ENCODE results near the gene CORO7.
"Not testable (repeated sequence)": the region's sequence is repeated elsewhere in the genome, so short reads cannot be mapped to it uniquely, and the experiment has no call there.

CORO7 gene

DNA sequence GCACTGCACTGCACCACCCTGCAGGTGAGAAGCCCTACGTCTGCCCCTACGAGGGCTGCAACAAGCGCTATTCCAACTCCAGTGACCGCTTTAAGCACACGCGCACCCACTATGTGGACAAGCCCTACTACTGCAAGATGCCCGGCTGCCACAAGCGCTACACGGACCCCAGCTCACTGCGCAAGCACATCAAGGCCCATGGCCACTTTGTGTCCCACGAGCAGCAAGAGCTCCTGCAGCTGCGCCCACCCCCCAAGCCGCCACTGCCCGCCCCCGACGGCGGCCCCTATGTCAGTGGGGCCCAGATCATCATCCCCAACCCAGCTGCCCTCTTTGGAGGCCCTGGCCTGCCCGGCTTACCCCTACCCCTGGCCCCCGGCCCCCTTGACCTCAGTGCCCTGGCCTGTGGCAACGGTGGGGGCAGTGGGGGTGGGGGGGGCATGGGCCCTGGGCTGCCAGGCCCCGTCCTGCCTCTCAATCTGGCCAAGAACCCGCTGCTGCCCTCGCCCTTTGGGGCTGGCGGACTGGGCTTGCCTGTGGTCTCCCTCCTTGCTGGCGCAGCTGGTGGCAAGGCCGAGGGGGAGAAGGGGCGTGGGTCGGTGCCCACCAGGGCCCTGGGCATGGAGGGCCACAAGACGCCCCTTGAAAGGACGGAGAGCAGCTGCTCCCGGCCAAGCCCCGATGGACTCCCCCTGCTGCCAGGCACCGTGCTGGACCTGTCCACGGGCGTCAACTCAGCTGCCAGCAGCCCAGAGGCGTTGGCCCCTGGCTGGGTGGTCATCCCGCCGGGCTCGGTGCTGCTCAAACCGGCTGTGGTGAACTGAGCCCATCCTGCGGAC, 79.5 kb downstream of the CORO7 start:
- TF ChIP-seq GATA1 (IDR thresholded peaks at IDR 0.05; ENCODE audit: low read depth, low read length): no peak
- no peak for TF ChIP-seq POLR2A (IDR thresholded peaks at IDR 0.05; ENCODE audit: low read length)
- no peak for DNase-seq

GRCh38 chr16:4334724-4335495, 81.5 kb downstream of the CORO7 start:
- DNase-seq: no peak
- TF ChIP-seq POLR2A (IDR thresholded peaks at IDR 0.05; ENCODE audit: low read length): no peak
- TF ChIP-seq GATA1 (IDR thresholded peaks at IDR 0.05; ENCODE audit: low read depth, low read length): no peak

DNA sequence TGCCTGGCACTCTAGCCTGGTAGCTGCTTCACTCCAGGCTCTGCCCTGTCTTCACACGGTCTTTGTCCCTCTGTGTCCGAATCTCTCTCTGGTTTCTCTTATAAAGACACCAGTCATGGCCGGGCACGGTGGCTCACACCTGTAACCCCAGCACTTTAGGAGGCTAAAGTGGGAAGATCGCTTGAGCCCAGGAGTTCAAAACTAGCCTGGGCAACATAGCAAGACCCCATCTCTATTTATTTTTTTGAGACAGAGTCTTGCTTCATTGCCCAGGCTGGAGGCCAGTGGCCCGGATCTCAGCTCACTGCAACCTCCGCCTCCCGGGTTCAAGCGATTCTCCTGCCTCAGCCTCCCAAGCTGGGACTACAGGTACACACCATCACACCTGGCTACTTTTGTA, 82.7 kb downstream of the CORO7 start:
- not testable (repeated sequence) for DNase-seq

DNA sequence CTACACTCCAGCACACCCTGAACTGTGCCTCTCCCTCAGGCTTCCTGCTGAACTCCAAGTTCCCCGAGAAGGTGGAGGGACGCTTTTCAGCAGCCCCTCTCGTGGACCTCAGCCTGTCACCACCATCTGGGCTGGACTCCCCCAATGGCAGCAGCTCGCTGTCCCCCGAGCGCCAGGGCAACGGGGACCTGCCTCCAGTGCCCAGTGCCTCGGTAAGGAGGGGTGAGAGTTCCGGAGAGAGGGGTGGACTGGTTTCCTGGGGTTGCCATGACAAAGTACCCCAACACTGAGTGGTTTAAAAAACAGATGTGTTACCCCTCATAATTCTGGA, 83.1 kb downstream of the CORO7 start:
- no peak for DNase-seq
- no peak for TF ChIP-seq GATA1 (IDR thresholded peaks at IDR 0.05; ENCODE audit: low read depth, low read length)
- TF ChIP-seq POLR2A (IDR thresholded peaks at IDR 0.05; ENCODE audit: low read length): no peak

DNA sequence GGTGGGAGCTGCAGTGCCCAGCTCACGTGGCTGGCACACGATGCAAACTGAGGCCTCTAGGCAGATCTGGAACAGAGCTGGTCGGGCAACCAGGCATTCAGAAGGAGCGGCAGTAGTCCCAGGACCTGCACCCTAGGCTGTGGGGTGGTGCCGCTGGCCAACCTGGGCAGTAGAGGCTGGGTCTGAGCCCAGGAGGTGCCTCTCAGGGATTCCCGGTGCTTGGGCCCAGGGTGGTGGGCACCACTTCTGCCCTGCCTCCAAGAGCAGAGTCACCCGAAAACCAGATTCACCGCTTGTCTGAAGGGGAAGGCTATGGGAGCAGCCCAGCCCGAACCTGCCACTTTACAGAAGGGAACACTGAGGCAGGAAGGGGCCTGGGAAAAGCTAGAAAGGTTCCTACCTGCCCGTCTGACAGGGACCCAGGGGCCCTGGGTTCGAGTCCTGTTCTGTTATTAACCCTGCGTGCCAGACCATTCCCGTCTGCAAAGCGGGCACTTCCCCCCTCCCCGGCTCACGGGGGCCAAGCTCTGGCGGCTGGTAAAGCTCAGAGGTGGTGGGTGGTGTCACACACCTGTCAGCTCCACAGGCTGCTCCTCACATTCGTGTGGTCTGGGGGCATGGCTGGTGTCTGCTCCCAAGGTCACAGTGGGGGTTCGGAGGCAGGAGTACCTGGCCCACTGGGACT, 83.6 kb downstream of the CORO7 start:
- TF ChIP-seq POLR2A (IDR thresholded peaks at IDR 0.05; ENCODE audit: low read length) (no peak), GATA1 (IDR thresholded peaks at IDR 0.05; ENCODE audit: low read depth, low read length) (no peak)
- DNase-seq: no peak

GRCh38 chr16:4332083-4332482, 84.3 kb downstream of the CORO7 start:
- no peak for DNase-seq
- TF ChIP-seq POLR2A (IDR thresholded peaks at IDR 0.05; ENCODE audit: low read length): no peak
- no peak for TF ChIP-seq GATA1 (IDR thresholded peaks at IDR 0.05; ENCODE audit: low read depth, low read length)

DNA sequence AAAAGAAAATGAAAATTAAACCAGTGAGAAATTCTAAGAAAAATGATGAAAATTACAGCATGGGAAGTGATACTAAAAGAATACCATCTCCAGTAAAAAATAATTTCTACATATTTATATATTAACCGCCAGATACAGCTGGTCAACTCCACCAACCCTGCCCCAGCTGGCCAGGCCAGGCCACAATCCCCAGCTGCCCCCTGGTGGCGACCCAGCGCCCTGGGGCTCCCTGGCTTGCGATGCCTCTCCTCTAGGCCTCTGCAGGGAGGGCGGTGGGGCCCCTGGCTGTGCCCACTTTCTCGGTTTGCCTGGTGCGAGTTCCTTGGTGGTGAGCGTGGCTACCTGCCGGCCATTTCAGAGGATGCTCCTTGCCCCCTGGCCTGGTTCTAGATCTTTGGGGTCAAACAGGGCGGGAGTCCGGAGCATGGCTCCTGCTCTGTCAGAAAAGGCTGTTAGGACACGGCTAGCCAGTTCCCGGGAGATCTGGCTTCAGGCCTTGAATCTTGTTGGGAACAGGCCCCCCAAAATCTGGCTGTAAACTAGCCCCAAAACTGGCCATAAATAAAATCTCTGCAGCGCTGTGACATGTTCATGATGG, 86.0 kb downstream of the CORO7 start:
- TF ChIP-seq GATA1 (IDR thresholded peaks at IDR 0.05; ENCODE audit: low read depth, low read length): no peak
- TF ChIP-seq POLR2A (IDR thresholded peaks at IDR 0.05; ENCODE audit: low read length): no peak
- peak; percentile 68 to 80 for DNase-seq

- DNase-seq: no peak
- no peak for TF ChIP-seq GATA1 (IDR thresholded peaks at IDR 0.05; ENCODE audit: low read depth, low read length)
- TF ChIP-seq POLR2A (IDR thresholded peaks at IDR 0.05; ENCODE audit: low read length): no peak
These were observed 87.3 kb downstream of the CORO7 start for GRCh38 chr16:4328782-4329775.

- peak; percentile 53 to 57 for DNase-seq
- TF ChIP-seq GATA1 (IDR thresholded peaks at IDR 0.05; ENCODE audit: low read depth, low read length): no peak
- TF ChIP-seq POLR2A (IDR thresholded peaks at IDR 0.05; ENCODE audit: low read length): no peak
These were observed 88.2 kb downstream of the CORO7 start for GRCh38 chr16:4328046-4328781.

GRCh38 chr16:4327386-4328045, 88.9 kb downstream of the CORO7 start:
- no peak for TF ChIP-seq POLR2A (IDR thresholded peaks at IDR 0.05; ENCODE audit: low read length)
- no peak for TF ChIP-seq GATA1 (IDR thresholded peaks at IDR 0.05; ENCODE audit: low read depth, low read length)
- no peak for DNase-seq

DNA sequence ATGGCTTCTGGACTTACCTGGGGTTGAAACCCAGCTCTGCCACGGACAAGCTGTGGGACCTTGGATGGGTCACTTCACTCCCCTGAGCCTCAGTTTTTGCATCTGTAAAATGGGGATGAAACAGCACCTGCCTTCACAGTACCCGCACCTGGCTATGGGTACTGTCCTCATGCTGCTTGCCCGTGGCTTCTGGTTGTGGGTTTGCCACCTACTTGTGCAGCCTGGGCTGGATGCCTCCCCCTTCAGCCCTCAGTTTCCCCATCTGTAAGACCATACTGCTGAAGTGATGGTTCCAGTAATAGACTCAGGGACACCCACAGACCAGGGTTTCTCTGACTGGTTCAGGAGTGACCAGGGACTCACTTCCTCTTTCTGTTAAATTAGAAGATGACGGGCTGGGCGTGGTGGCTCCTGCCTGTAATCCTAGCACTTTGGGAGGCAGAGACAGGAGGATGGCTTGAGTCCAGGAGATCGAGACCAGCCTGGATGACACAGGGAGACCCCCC, 91.1 kb downstream of the CORO7 start:
- TF ChIP-seq POLR2A (IDR thresholded peaks at IDR 0.05; ENCODE audit: low read length) (no peak), GATA1 (IDR thresholded peaks at IDR 0.05; ENCODE audit: low read depth, low read length) (no peak)
- no peak for DNase-seq

Measured in erythroblast (primary cell).